Tibial nerve (tissue), 4 donors: Measurements from ENCODE around the gene JMJD7.

Experiments
- EP300 ChIP-seq, 2 donors: sonication (generic); formaldehyde crosslinking; IDR thresholded peaks; one replicate each; pipeline ENCODE4 v1.6.1; 2017; ENCODE audit warnings: antibody characterized with exemption in 2 of 2, mild to moderate bottlenecking in 1 of 2
- POLR2A ChIP-seq, 2 donors: fragments of 450-650 bp; IDR thresholded peaks; one replicate each; pipeline ENCODE4 v1.6.1; 2017; ENCODE audit warnings: antibody characterized with exemption in 2 of 2, mild to moderate bottlenecking in 2 of 2, moderate library complexity in 2 of 2
- TF ChIP-seq, protein P1 (sequence below), 5 experiments: fragments of 200-600 bp in 3 of 5; fragments of 450-650 bp in 2 of 5; sonication (generic) in 3 of 5; IDR thresholded peaks; one replicate each; pipeline ENCODE4 v1.5.1; 2016 to 2019; ENCODE audit warnings: antibody characterized with exemption in 5 of 5, mild to moderate bottlenecking in 3 of 5, moderate library complexity in 2 of 5

DNA sequence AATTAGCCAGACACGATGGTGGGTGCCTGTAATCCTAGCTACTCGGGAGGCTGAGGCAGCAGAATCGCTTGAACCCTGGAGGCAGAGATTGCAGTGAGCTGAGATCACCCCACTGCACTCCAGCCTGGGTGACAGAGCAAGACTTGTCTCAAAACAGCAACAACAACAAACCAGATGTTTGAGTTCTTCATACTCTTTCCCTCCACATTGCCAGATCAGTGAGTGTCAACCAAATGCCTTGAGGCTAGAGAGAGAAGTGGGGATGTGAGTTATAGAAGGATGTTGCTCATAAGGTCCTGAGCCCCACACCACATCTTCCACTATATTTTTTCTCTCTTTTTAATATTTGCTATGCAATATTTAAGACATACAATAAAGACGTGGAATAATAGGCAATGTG, 33.8 kb upstream of the JMJD7 start:
- no peak for TF ChIP-seq POLR2A (IDR thresholded peaks at IDR 0.05)
- TF ChIP-seq, protein P1, sequence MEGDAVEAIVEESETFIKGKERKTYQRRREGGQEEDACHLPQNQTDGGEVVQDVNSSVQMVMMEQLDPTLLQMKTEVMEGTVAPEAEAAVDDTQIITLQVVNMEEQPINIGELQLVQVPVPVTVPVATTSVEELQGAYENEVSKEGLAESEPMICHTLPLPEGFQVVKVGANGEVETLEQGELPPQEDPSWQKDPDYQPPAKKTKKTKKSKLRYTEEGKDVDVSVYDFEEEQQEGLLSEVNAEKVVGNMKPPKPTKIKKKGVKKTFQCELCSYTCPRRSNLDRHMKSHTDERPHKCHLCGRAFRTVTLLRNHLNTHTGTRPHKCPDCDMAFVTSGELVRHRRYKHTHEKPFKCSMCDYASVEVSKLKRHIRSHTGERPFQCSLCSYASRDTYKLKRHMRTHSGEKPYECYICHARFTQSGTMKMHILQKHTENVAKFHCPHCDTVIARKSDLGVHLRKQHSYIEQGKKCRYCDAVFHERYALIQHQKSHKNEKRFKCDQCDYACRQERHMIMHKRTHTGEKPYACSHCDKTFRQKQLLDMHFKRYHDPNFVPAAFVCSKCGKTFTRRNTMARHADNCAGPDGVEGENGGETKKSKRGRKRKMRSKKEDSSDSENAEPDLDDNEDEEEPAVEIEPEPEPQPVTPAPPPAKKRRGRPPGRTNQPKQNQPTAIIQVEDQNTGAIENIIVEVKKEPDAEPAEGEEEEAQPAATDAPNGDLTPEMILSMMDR (IDR thresholded peaks at IDR 0.05), result no peak
- no peak for TF ChIP-seq EP300 (IDR thresholded peaks at IDR 0.05)
